Keratinocyte (primary cell): ENCODE results near the gene RPS27L.

ENCODE experiments used
- EZH2 ChIP-seq: IDR thresholded peaks from one replicate; pipeline ENCODE4 v1.6.1; 2012; ENCODE audit warnings: inconsistent platforms, mild to moderate bottlenecking, low read length, moderate library complexity
- TF ChIP-seq, protein P1 (sequence below), 3 experiments: IDR thresholded peaks in 1 of 3; conservative IDR thresholded peaks in 1 of 3; optimal IDR thresholded peaks in 1 of 3; 2 replicates in 2 of 3; 3 replicates in 1 of 3; pipeline versions ENCODE3 to v1.5.1; 2011; ENCODE audit warnings: low read length in 3 of 3, mild to moderate bottlenecking in 3 of 3, moderate library complexity in 2 of 3, control low read depth in 1 of 3, inconsistent platforms in 1 of 3; ENCODE audit not compliant: insufficient read depth in 2 of 3; ENCODE audit errors: extremely low read depth in 1 of 3

DNA sequence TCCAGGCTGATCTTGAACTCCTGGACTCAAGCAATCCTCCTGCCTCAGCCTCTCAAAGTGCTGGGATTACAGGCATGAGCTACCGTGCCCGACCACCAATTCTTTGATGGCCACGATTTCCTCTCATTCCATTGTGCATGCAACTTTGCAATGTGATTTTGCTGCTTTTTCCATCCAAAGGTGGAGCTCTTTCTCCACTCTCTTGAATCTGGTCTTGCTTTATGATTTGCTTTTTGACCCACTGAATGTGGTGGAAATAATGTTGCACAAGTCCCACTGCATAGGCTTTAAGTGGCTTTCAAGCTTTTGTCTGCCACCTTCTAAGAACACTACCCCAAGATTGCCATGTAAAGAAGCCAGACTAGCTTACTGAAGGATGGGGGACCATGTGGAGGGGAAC, 10.6 kb downstream of the RPS27L start:
- TF ChIP-seq, protein P1, sequence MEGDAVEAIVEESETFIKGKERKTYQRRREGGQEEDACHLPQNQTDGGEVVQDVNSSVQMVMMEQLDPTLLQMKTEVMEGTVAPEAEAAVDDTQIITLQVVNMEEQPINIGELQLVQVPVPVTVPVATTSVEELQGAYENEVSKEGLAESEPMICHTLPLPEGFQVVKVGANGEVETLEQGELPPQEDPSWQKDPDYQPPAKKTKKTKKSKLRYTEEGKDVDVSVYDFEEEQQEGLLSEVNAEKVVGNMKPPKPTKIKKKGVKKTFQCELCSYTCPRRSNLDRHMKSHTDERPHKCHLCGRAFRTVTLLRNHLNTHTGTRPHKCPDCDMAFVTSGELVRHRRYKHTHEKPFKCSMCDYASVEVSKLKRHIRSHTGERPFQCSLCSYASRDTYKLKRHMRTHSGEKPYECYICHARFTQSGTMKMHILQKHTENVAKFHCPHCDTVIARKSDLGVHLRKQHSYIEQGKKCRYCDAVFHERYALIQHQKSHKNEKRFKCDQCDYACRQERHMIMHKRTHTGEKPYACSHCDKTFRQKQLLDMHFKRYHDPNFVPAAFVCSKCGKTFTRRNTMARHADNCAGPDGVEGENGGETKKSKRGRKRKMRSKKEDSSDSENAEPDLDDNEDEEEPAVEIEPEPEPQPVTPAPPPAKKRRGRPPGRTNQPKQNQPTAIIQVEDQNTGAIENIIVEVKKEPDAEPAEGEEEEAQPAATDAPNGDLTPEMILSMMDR (optimal IDR thresholded peaks at IDR 0.05 in 1 of 3, IDR thresholded peaks at IDR 0.05 in 1 of 3, conservative IDR thresholded peaks at IDR 0.05 in 1 of 3; ENCODE audit: extremely low read depth in 1 of 3, insufficient read depth in 2 of 3, low read length in 3 of 3): peak in 1 of 3 experiments; percentile 9
- no peak for TF ChIP-seq EZH2
